Measurements from ENCODE around the gene CNMD. TPM values are rescaled to one million over a fixed set of nuclear protein-coding genes. Genes with fewer than 3 reads are reported as not detected.

CNMD gene
- total RNA-seq, 1 experiment from 2014 or later = not detected

DNA sequence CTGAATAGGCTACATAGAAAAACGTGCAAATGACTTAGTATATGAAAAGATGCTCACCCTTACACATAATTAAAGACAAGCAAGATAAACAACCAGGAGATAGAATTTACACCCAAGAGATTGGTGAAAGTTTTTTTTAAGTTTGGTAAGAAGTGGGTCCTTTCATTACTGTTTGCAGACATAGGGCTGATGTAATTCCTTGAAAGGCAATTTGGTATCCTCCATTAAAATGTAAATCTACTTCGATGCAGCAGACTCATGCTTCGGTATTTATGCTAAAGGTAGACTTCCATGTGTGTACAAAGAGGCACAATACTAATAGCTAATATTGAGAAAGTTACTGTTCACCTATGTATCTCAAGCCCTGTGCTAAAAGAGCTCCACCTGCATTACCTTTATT, 33.5 kb downstream of the CNMD start:
- no TSS peak for BruUV-seq (replicated peaks)
- Mint-ChIP-seq H3K9me3 (ENCODE audit: unreplicated experiment) (no peaks in the 10 kb centered on the region), H3K27ac (ENCODE audit: low read depth, unreplicated experiment) (no peak overlapping the region), H3K4me1 (ENCODE audit: insufficient read depth, unreplicated experiment) (peaks cover 5% of the 10 kb centered on the region), H3K27me3 (ENCODE audit: insufficient read depth, unreplicated experiment) (no peaks in the 10 kb centered on the region), H3K4me3 (ENCODE audit: unreplicated experiment) (no peak overlapping the region), H3K36me3 (ENCODE audit: insufficient read depth, unreplicated experiment) (peaks cover 4% of the 10 kb centered on the region)
- ChIA-PET CTCF (interaction anchor here (1.6 kb wide), 1 partner anchor 9 kb away, joined by 6 read pairs; no protein-coding TSS in a partner anchor), POLR2A (no interaction called here)
- intact Hi-C loops (cut with micrococcal nuclease) = no loop called here
- no peak for DNase-seq (ENCODE audit: unreplicated experiment)
- no peak for TF ChIP-seq CTCF (IDR thresholded peaks at IDR 0.05; ENCODE audit: unreplicated experiment)

GRCh38 chr13:52703482-52703881, 36.1 kb downstream of the CNMD start:
- ChIA-PET CTCF (interaction anchor here (1.0 to 1.5 kb wide), 2 partner anchors 106 to 265 kb away, joined by 4 read pairs; no protein-coding TSS in a partner anchor), POLR2A (interaction anchor here (0.7 to 1.8 kb wide), 4 partner anchors 8 to 34 kb away, joined by 3 to 8 read pairs (median 3); no protein-coding TSS in a partner anchor)
- peaks cover 5% of the 10 kb centered on the region for H3K4me1 Mint-ChIP-seq (ENCODE audit: insufficient read depth, unreplicated experiment)
- no peak overlapping the region for H3K27ac Mint-ChIP-seq (ENCODE audit: low read depth, unreplicated experiment)
- H3K36me3 Mint-ChIP-seq (ENCODE audit: insufficient read depth, unreplicated experiment) = peaks cover 4% of the 10 kb centered on the region
- H3K27me3 Mint-ChIP-seq (ENCODE audit: insufficient read depth, unreplicated experiment) = no peaks in the 10 kb centered on the region
- H3K4me3 Mint-ChIP-seq (ENCODE audit: unreplicated experiment) = no peak overlapping the region
- BruUV-seq (replicated peaks) = no TSS peak
- no peak for DNase-seq (ENCODE audit: unreplicated experiment)
- TF ChIP-seq CTCF (IDR thresholded peaks at IDR 0.05; ENCODE audit: unreplicated experiment) = no peak
- H3K9me3 Mint-ChIP-seq (ENCODE audit: unreplicated experiment) = no peaks in the 10 kb centered on the region
- intact Hi-C loops (cut with micrococcal nuclease) = no loop called here

- Mint-ChIP-seq H3K4me3 (ENCODE audit: unreplicated experiment) (no peak overlapping the region), H3K36me3 (ENCODE audit: insufficient read depth, unreplicated experiment) (peaks cover 4% of the 10 kb centered on the region), H3K27ac (ENCODE audit: low read depth, unreplicated experiment) (no peak overlapping the region), H3K27me3 (ENCODE audit: insufficient read depth, unreplicated experiment) (no peaks in the 10 kb centered on the region), H3K9me3 (ENCODE audit: unreplicated experiment) (no peaks in the 10 kb centered on the region), H3K4me1 (ENCODE audit: insufficient read depth, unreplicated experiment) (peaks cover 5% of the 10 kb centered on the region)
- ChIA-PET POLR2A (no interaction called here), CTCF (interaction anchor here (0.6 to 1.7 kb wide), 4 partner anchors 20 to 49 kb away, joined by 3 to 7 read pairs (median 3); partner anchors contain the start of gene SUGT1)
- no TSS peak for BruUV-seq (replicated peaks)
- no peak for TF ChIP-seq CTCF (IDR thresholded peaks at IDR 0.05; ENCODE audit: unreplicated experiment)
- no peak for DNase-seq (ENCODE audit: unreplicated experiment)
- intact Hi-C loops (cut with micrococcal nuclease) = no loop called here
These were observed 37.7 kb downstream of the CNMD start for GRCh38 chr13:52701728-52702465.

- Mint-ChIP-seq H3K4me1 (ENCODE audit: insufficient read depth, unreplicated experiment) (peaks cover 9% of the 10 kb centered on the region), H3K9me3 (ENCODE audit: unreplicated experiment) (no peaks in the 10 kb centered on the region), H3K27ac (ENCODE audit: low read depth, unreplicated experiment) (no peak overlapping the region), H3K36me3 (ENCODE audit: insufficient read depth, unreplicated experiment) (peaks cover 14% of the 10 kb centered on the region), H3K4me3 (ENCODE audit: unreplicated experiment) (no peak overlapping the region), H3K27me3 (ENCODE audit: insufficient read depth, unreplicated experiment) (no peaks in the 10 kb centered on the region)
- intact Hi-C loops (cut with micrococcal nuclease) = no loop called here
- CTCF ChIA-PET = interaction anchor here (1.2 kb wide), 1 partner anchor 10 kb away, joined by 6 read pairs; no protein-coding TSS in a partner anchor
- no peak for DNase-seq (ENCODE audit: unreplicated experiment)
- BruUV-seq (replicated peaks) = no TSS peak
- POLR2A ChIA-PET = interaction anchor here (1.2 kb wide), 1 partner anchor 43 kb away, joined by 3 read pairs; the partner anchor contains the start of gene SUGT1
- no peak for TF ChIP-seq CTCF (IDR thresholded peaks at IDR 0.05; ENCODE audit: unreplicated experiment)
These were observed 43.1 kb downstream of the CNMD start for GRCh38 chr13:52696566-52696965.
